Measurements from ENCODE around the gene IDH3B. TPM values are rescaled to one million over a fixed set of nuclear protein-coding genes. Genes with fewer than 3 reads are reported as not detected.

Gene IDH3B
- total and polyA plus RNA-seq, 11 donors: 122 to 356 (median 197) TPM

DNA sequence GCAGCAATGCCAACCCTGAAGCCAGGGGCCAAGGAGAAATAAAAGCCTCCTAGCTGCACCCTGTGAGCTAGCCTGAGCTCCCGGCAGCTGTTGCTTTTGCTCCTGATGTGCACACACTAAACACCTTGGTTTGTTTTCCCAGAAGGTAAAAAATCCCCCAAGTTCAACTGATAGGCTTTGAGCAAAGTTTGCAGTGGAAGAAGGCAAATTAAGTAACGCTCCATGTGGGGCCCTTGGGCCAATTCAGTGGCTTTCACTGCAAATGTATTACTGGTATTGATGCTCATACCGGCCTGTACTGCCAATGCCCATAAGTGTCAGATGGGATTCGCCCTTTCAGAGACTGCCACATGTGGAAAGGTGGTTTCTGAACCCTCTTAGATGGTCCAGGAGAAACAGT is 9.4 kb upstream of the IDH3B start:
- H3K27me3 ChIP-seq: no peaks in the 10 kb centered on the region
- no peaks in the 10 kb centered on the region for H3K9me3 ChIP-seq
- no peaks in the 10 kb centered on the region for H3K36me3 ChIP-seq
- no peak overlapping the region for H3K4me3 ChIP-seq
- 84 to 90% (median 87%) methylated on average over 4 of the region's 4 CpGs for WGBS, 4 donors
- intact Hi-C loops (cut with DNase I): no loop called here
- H3K27ac ChIP-seq: no peak overlapping the region
- no peaks in the 10 kb centered on the region for H3K4me1 ChIP-seq
- DNase-seq (no peak), ATAC-seq (no peak)
- no peak for TF ChIP-seq POLR2A (IDR thresholded peaks at IDR 0.05)
- TF ChIP-seq, protein P1, sequence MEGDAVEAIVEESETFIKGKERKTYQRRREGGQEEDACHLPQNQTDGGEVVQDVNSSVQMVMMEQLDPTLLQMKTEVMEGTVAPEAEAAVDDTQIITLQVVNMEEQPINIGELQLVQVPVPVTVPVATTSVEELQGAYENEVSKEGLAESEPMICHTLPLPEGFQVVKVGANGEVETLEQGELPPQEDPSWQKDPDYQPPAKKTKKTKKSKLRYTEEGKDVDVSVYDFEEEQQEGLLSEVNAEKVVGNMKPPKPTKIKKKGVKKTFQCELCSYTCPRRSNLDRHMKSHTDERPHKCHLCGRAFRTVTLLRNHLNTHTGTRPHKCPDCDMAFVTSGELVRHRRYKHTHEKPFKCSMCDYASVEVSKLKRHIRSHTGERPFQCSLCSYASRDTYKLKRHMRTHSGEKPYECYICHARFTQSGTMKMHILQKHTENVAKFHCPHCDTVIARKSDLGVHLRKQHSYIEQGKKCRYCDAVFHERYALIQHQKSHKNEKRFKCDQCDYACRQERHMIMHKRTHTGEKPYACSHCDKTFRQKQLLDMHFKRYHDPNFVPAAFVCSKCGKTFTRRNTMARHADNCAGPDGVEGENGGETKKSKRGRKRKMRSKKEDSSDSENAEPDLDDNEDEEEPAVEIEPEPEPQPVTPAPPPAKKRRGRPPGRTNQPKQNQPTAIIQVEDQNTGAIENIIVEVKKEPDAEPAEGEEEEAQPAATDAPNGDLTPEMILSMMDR (IDR thresholded peaks at IDR 0.05): no peak

DNA sequence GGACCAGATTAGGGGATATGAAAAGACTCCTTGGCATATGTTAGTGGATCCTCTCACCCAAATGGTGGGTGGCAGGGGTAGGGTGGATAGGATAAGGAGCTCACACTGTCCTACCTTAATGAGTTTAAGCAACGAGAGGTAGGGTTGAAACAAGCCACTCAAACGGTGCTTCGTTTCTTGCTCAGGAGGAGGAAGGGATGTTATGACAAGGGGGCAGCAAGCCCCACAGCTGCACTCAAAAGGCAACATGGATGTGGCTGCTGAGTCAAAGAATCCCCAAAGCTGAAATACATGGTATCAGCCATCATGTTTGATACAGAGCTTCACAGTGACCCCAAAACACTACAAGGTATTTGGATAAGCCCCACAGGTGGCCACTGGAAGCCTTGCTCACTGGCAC is 8.4 kb upstream of the IDH3B start:
- Histone ChIP-seq H3K36me3 (no peaks in the 10 kb centered on the region), H3K4me1 (no peaks in the 10 kb centered on the region), H3K27ac (no peak overlapping the region), H3K9me3 (no peaks in the 10 kb centered on the region), H3K4me3 (no peak overlapping the region), H3K27me3 (no peaks in the 10 kb centered on the region)
- ATAC-seq (no peak), DNase-seq (no peak)
- TF ChIP-seq, protein P1 (IDR thresholded peaks at IDR 0.05): no peak
- TF ChIP-seq POLR2A (IDR thresholded peaks at IDR 0.05): no peak
- intact Hi-C loops (cut with DNase I): no loop called here
- WGBS, 4 donors: 65 to 81% (median 74%) methylated on average over 3 of the region's 3 CpGs

DNA sequence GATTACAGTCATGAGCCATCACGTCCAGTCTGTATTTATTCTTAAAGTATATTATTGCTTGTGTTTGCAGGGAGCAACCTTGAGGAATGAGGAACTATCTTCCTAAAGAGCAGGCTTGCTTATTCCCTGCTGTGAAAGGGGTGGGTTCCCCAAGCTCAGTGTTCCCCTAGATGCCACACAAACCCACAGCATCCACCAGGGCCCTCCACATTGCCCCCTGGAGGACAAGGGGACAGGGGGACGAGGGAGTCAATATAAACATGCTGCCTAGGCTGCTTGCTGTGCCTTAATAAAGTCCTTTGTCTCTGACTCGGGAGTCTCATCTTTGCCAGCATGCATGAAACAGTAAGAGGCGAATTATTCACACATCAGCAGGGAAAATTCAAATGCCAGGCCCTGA is 8.0 kb upstream of the IDH3B start:
- no peak for TF ChIP-seq POLR2A (IDR thresholded peaks at IDR 0.05)
- TF ChIP-seq, protein P1 (IDR thresholded peaks at IDR 0.05): no peak
- DNase-seq (peak in 1 of 5 donors; percentile 5), ATAC-seq (no peak)
- Histone ChIP-seq H3K27ac (no peak overlapping the region), H3K27me3 (no peaks in the 10 kb centered on the region), H3K9me3 (no peaks in the 10 kb centered on the region), H3K4me3 (no peak overlapping the region), H3K36me3 (no peaks in the 10 kb centered on the region), H3K4me1 (no peaks in the 10 kb centered on the region)
- intact Hi-C loops (cut with DNase I): no loop called here
- WGBS, 4 donors: 28 to 37% (median 32%) methylated on average over 4 of the region's 4 CpGs

DNA sequence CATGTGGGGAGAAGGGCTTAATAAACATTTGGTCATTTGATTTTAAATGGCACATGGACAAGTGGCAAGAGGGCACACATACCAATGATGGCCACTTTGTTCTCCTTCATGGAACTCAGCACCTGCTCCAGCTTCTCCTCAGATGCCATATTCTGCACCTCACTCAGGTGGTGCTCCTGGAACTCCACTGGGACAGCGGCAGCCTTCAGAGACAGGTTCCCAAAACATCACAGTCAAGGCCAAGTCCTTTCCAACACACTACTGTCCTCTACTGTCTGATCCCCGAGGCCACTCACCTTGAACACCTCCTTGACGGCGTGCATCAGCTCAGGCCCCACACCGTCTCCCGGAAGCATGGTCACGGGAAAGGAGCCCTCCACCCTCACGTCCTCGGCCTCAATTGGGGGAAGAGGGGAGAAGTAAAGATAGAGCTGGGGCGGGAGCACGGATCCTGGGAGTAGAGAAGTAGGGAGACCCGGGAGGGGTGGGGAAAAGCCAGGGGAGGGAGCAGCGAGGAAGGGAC is 591 bp downstream of the IDH3B start:
- peak overlapping the region; percentile 71 to 97 (median 88) for H3K4me3 ChIP-seq
- no peaks in the 10 kb centered on the region for H3K27me3 ChIP-seq
- no peak for DNase-seq
- H3K27ac ChIP-seq: peak overlapping the region; percentile 79 to 96 (median 90)
- H3K9me3 ChIP-seq: no peaks in the 10 kb centered on the region
- intact Hi-C loops (cut with DNase I): loop anchor here in 2 of 10 donors (5.0 to 10.0 kb wide), 2 partner anchors 174 to 181 kb away; partner anchors contain the start of genes PCED1A (in 1 of the 2) and VPS16 (in 1 of the 2)
- ATAC-seq: peak in 2 of 4 donors; percentile 9 to 11
- peaks cover 2 to 48% (median 46%) of the 10 kb centered on the region in 9 donors for H3K36me3 ChIP-seq
- WGBS, 4 donors: 6 to 8% (median 7%) methylated on average over 13 of the region's 13 CpGs
- TF ChIP-seq POLR2A (IDR thresholded peaks at IDR 0.05): no peak
- TF ChIP-seq, protein P1 (IDR thresholded peaks at IDR 0.05): no peak
- H3K4me1 ChIP-seq: peaks cover 0 to 17% (median 13%) of the 10 kb centered on the region in 12 donors
